HepG2 (cell line): Measurements from ENCODE around the gene UQCR11. TPM values are rescaled to one million over a fixed set of nuclear protein-coding genes. Genes with fewer than 3 reads are reported as not detected.
A peak's percentile ranks its signal among the peaks of the same experiment; 100 is the strongest.

ENCODE experiments used
- BATF2 ChIP-seq: sonication (generic); formaldehyde crosslinking; IDR thresholded peaks from 2 replicates; pipeline ENCODE4 v1.8.0; 2022; ENCODE audit warnings: mild to moderate bottlenecking, missing genetic modification reagents, moderate library complexity
- BRD4 ChIP-seq: sonication (generic); formaldehyde crosslinking; IDR thresholded peaks from 2 replicates; pipeline ENCODE4 v1.4.0; 2020; ENCODE audit warnings: missing genetic modification reagents
- CHD4 ChIP-seq: fragments of 200-600 bp; sonication (generic); IDR thresholded peaks from 2 replicates; pipeline ENCODE4 v1.7.0; 2017; ENCODE audit warnings: mild to moderate bottlenecking, low read length, borderline replicate concordance
- GFI1 ChIP-seq: sonication (generic); formaldehyde crosslinking; IDR thresholded peaks from 2 replicates; pipeline ENCODE4 v1.5.0; 2020; ENCODE audit warnings: missing genetic modification reagents, mild to moderate bottlenecking, borderline replicate concordance
- HDAC2 ChIP-seq: sonication (generic); formaldehyde crosslinking; IDR thresholded peaks from 2 replicates; pipeline ENCODE4 v1.4.0; 2020; ENCODE audit warnings: missing genetic modification reagents
- HDAC6 ChIP-seq: fragments of 200-600 bp; sonication (generic); IDR thresholded peaks from 2 replicates; pipeline ENCODE4 v1.7.0; 2017; ENCODE audit warnings: mild to moderate bottlenecking, antibody characterized with exemption, low read length, low read depth
- HIVEP1 ChIP-seq: sonication (generic); formaldehyde crosslinking; IDR thresholded peaks from 2 replicates; pipeline ENCODE4 v1.4.0; 2020; ENCODE audit warnings: mild to moderate bottlenecking, missing genetic modification reagents
- JARID2 ChIP-seq: sonication (generic); formaldehyde crosslinking; IDR thresholded peaks from 2 replicates; pipeline ENCODE4 v1.8.1; 2023; ENCODE audit warnings: missing genetic modification reagents, inconsistent platforms; ENCODE audit not compliant: insufficient replicate concordance
- JUND ChIP-seq: sonication (generic); formaldehyde crosslinking; IDR thresholded peaks from 2 replicates; pipeline ENCODE4 v1.8.0; 2022; ENCODE audit warnings: mild to moderate bottlenecking, missing genetic modification reagents
- LBX2 ChIP-seq: sonication (generic); formaldehyde crosslinking; IDR thresholded peaks from 2 replicates; pipeline ENCODE4 v1.5.0; 2020; ENCODE audit warnings: missing genetic modification reagents, mild to moderate bottlenecking, borderline replicate concordance
- MEF2D ChIP-seq: sonication (generic); formaldehyde crosslinking; IDR thresholded peaks from 2 replicates; pipeline ENCODE4 v1.5.1; 2020; ENCODE audit warnings: mild to moderate bottlenecking, missing genetic modification reagents
- MIER3 ChIP-seq: IDR thresholded peaks from 2 replicates; pipeline ENCODE4 v1.6.1; 2016; ENCODE audit warnings: missing compliant biosample characterization, borderline replicate concordance
- POLR2AphosphoS5 ChIP-seq: IDR thresholded peaks from 2 replicates; pipeline ENCODE4 v1.6.1; 2012; ENCODE audit warnings: low read depth, low read length
- SAP130 ChIP-seq: IDR thresholded peaks from 2 replicates; pipeline ENCODE4 v1.6.1; 2016; ENCODE audit warnings: low read depth
- TARDBP ChIP-seq: sonication (generic); formaldehyde crosslinking; IDR thresholded peaks from 2 replicates; pipeline ENCODE4 v1.8.0; 2022; ENCODE audit warnings: mild to moderate bottlenecking, missing genetic modification reagents
- TEAD3 ChIP-seq: optimal IDR thresholded peaks from 2 replicates; pipeline ENCODE3; 2016; ENCODE audit warnings: borderline replicate concordance
- YEATS4 ChIP-seq: sonication (generic); formaldehyde crosslinking; IDR thresholded peaks from 2 replicates; pipeline ENCODE4 v1.4.0; 2020; ENCODE audit warnings: missing genetic modification reagents, borderline replicate concordance
- ZFP62 ChIP-seq: sonication (generic); formaldehyde crosslinking; IDR thresholded peaks from 2 replicates; pipeline ENCODE4 v1.4.0; 2020; ENCODE audit warnings: missing genetic modification reagents
- ZNF276 ChIP-seq: sonication (generic); formaldehyde crosslinking; IDR thresholded peaks from 2 replicates; pipeline ENCODE4 v1.4.0; 2020; ENCODE audit warnings: mild to moderate bottlenecking, low read depth, missing genetic modification reagents
- ZNF34 ChIP-seq: sonication (generic); formaldehyde crosslinking; IDR thresholded peaks from 2 replicates; pipeline ENCODE4 v1.4.0; 2020; ENCODE audit warnings: mild to moderate bottlenecking, missing genetic modification reagents, borderline replicate concordance
- ZNF510 ChIP-seq: sonication (generic); formaldehyde crosslinking; IDR thresholded peaks from 2 replicates; pipeline ENCODE4 v1.4.0; 2020; ENCODE audit warnings: low read depth, mild to moderate bottlenecking, missing genetic modification reagents
- ZNF672 ChIP-seq: sonication (generic); formaldehyde crosslinking; IDR thresholded peaks from 2 replicates; pipeline ENCODE4 v1.8.1; 2022; ENCODE audit warnings: missing genetic modification reagents
- ZNF780A ChIP-seq: sonication (generic); formaldehyde crosslinking; IDR thresholded peaks from 2 replicates; pipeline ENCODE4 v1.8.0; 2022; ENCODE audit warnings: mild to moderate bottlenecking, missing genetic modification reagents, moderate library complexity
- polyA plus RNA-seq, 8 experiments: library from polyadenylated mRNA; depleted of rRNA in 3 of 8; stranded (reverse) in 7 of 8; unstranded in 1 of 8; fragments of >200 nt; fragmentation: Illumina TruSeq in 4 of 8; extraction: Trizol in 4 of 8; gene quantifications; 2 replicates each; pipeline versions ENCODE4 v1.2.1 to v1.2.3, GENCODE V29; 2011 to 2016; ENCODE audit warnings: low read depth in 4 of 8, missing spikeins in 1 of 8, mixed read lengths in 1 of 8; ENCODE audit not compliant: insufficient read depth in 1 of 8
- total RNA-seq, 5 experiments: library from RNA; depleted of rRNA; stranded (reverse); fragments of >200 nt; fragmentation: Illumina TruSeq; extraction: Trizol; gene quantifications; 2 replicates each; pipeline ENCODE4 v1.2.3, GENCODE V29; 2016; ENCODE audit warnings: low read depth in 1 of 5
- TF ChIP-seq, protein P1 (sequence below): sonication (generic); formaldehyde crosslinking; IDR thresholded peaks from 2 replicates; pipeline ENCODE4 v1.4.0; 2020; ENCODE audit warnings: mild to moderate bottlenecking, missing genetic modification reagents

UQCR11 gene
- total and polyA plus RNA-seq, 2 of the 13 experiments (the other 11 are each of a cell fraction or from before 2014, with no cell fraction given): 125 to 214 TPM

GRCh38 chr19:1605236-1606137 is at the start of gene UQCR11 (continued):
- TF ChIP-seq BRD4: 0 out of 2 replicates have a peak, but pooled peaks have one; percentile 17
- TF ChIP-seq CHD4: no peak
- TF ChIP-seq POLR2AphosphoS5: peak; percentile 94
- peak; percentile 60 for TF ChIP-seq GFI1 (CRISPR knock-in tag)
- peak; percentile 34 for TF ChIP-seq JARID2 (CRISPR knock-in tag)
- TF ChIP-seq TEAD3 (CRISPR knock-in tag): peak; percentile 54
- no peak for TF ChIP-seq BATF2 (CRISPR knock-in tag)
- TF ChIP-seq SAP130: peak; percentile 91
- TF ChIP-seq ZNF510 (CRISPR knock-in tag): no peak
- TF ChIP-seq ZNF276: no peak
- TF ChIP-seq JUND (CRISPR knock-in tag): no peak
- 0 out of 2 replicates have a peak, but pooled peaks have one; percentile 10 for TF ChIP-seq ZNF34 (CRISPR knock-in tag)
- TF ChIP-seq YEATS4 (CRISPR knock-in tag): peak; percentile 61; the same call in 1 of the 2 replicates
- TF ChIP-seq ZNF672: no peak
- TF ChIP-seq MIER3 (CRISPR knock-in tag): peak; percentile 41
- peak; percentile 53; the same call in 1 of the 2 replicates for TF ChIP-seq TARDBP (CRISPR knock-in tag)
- no peak for TF ChIP-seq MEF2D (CRISPR knock-in tag)
- no peak for TF ChIP-seq HIVEP1
- no peak for TF ChIP-seq ZFP62 (CRISPR knock-in tag)
- TF ChIP-seq LBX2: no peak
- no peak; the same call in 1 of the 2 replicates for TF ChIP-seq HDAC2 (CRISPR knock-in tag)
- TF ChIP-seq, protein P1, sequence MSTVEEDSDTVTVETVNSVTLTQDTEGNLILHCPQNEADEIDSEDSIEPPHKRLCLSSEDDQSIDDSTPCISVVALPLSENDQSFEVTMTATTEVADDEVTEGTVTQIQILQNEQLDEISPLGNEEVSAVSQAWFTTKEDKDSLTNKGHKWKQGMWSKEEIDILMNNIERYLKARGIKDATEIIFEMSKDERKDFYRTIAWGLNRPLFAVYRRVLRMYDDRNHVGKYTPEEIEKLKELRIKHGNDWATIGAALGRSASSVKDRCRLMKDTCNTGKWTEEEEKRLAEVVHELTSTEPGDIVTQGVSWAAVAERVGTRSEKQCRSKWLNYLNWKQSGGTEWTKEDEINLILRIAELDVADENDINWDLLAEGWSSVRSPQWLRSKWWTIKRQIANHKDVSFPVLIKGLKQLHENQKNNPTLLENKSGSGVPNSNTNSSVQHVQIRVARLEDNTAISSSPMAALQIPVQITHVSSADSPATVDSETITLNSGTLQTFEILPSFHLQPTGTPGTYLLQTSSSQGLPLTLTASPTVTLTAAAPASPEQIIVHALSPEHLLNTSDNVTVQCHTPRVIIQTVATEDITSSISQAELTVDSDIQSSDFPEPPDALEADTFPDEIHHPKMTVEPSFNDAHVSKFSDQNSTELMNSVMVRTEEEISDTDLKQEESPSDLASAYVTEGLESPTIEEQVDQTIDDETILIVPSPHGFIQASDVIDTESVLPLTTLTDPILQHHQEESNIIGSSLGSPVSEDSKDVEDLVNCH (CRISPR knock-in tag): no peak
- no peak for TF ChIP-seq ZNF780A
- TF ChIP-seq HDAC6: no peak
